Measurements from ENCODE around the gene CCN5.
"Not testable (repeated sequence)": the region's sequence is repeated elsewhere in the genome, so short reads cannot be mapped to it uniquely, and the experiment has no call there.

The CCN5 gene

DNA sequence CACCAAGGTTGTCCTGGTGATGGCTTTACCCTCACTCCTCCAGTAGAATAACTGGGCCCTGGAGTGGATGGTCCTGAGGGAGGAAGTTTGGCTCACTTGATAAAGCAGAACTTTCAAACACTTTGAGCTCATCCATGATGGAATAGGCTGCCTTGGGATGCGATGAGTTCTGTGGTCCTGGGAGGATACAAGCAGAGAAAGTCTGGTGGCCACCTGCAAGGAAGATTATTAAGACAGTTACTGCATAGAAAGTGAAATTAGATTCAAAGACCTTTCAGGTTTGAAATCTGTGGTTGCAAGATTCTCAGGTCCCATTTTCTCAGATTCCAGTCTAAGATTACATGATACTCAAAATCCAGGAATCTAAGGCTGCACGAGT, 19.9 kb upstream of the CCN5 start:
- Histone ChIP-seq H3K27me3 (ENCODE audit: insufficient read depth, poor library complexity, severe bottlenecking) (no peaks in the 10 kb centered on the region), H3K36me3 (ENCODE audit: low read depth) (no peaks in the 10 kb centered on the region), H3K27ac (ENCODE audit: poor library complexity, severe bottlenecking) (peak overlapping the region; percentile 77), H3K4me3 (ENCODE audit: severe bottlenecking) (no peak overlapping the region), H3K4me1 (ENCODE audit: insufficient read depth, poor library complexity, severe bottlenecking) (peaks cover 22% of the 10 kb centered on the region), H3K9me3 (ENCODE audit: severe bottlenecking) (peaks cover 4% of the 10 kb centered on the region)
- TF ChIP-seq, protein P1, sequence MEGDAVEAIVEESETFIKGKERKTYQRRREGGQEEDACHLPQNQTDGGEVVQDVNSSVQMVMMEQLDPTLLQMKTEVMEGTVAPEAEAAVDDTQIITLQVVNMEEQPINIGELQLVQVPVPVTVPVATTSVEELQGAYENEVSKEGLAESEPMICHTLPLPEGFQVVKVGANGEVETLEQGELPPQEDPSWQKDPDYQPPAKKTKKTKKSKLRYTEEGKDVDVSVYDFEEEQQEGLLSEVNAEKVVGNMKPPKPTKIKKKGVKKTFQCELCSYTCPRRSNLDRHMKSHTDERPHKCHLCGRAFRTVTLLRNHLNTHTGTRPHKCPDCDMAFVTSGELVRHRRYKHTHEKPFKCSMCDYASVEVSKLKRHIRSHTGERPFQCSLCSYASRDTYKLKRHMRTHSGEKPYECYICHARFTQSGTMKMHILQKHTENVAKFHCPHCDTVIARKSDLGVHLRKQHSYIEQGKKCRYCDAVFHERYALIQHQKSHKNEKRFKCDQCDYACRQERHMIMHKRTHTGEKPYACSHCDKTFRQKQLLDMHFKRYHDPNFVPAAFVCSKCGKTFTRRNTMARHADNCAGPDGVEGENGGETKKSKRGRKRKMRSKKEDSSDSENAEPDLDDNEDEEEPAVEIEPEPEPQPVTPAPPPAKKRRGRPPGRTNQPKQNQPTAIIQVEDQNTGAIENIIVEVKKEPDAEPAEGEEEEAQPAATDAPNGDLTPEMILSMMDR (IDR thresholded peaks at IDR 0.05; ENCODE audit: poor library complexity, severe bottlenecking), result no peak
- ATAC-seq (ENCODE audit: low read depth) (no peak), DNase-seq (ENCODE audit: low spot score) (peak; percentile 33)

DNA sequence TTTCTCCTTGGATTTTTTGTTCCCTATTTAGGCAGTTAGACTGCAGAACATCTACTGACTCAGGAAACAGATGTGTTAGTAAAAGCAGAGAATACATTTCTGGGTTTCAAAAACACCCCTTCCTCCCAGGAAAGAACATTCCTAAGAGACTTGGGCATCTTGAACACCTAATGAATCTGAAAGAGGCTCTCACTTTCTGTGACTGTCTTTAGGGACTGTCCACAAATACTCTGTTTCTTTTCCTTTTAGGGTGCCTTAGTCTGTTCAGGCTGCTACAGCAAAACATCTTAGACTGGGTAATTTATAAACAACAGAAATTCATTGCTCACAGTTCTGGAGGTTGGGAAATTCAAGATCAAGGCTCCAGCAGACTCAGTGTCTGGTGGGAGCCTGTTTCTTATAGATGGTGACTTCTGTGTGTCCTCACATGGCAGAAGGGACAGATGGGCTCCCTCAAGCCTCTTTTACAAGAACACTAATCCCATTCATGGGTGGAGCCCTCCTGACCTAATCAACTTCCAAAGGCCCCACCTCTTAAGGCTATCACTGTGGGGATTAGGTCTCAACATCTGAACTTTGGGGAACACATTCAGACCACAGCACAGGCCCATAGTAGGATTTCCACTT, 19.4 kb upstream of the CCN5 start:
- TF ChIP-seq, protein P1 (IDR thresholded peaks at IDR 0.05; ENCODE audit: poor library complexity, severe bottlenecking), result no peak
- no peaks in the 10 kb centered on the region for H3K36me3 ChIP-seq (ENCODE audit: low read depth)
- DNase-seq (ENCODE audit: low spot score), result no peak
- H3K4me3 ChIP-seq (ENCODE audit: severe bottlenecking), result no peak overlapping the region
- no peak for ATAC-seq (ENCODE audit: low read depth)
- peak overlapping the region; percentile 77 for H3K27ac ChIP-seq (ENCODE audit: poor library complexity, severe bottlenecking)
- H3K27me3 ChIP-seq (ENCODE audit: insufficient read depth, poor library complexity, severe bottlenecking), result no peaks in the 10 kb centered on the region
- H3K4me1 ChIP-seq (ENCODE audit: insufficient read depth, poor library complexity, severe bottlenecking), result peaks cover 22% of the 10 kb centered on the region
- peaks cover 4% of the 10 kb centered on the region for H3K9me3 ChIP-seq (ENCODE audit: severe bottlenecking)

DNA sequence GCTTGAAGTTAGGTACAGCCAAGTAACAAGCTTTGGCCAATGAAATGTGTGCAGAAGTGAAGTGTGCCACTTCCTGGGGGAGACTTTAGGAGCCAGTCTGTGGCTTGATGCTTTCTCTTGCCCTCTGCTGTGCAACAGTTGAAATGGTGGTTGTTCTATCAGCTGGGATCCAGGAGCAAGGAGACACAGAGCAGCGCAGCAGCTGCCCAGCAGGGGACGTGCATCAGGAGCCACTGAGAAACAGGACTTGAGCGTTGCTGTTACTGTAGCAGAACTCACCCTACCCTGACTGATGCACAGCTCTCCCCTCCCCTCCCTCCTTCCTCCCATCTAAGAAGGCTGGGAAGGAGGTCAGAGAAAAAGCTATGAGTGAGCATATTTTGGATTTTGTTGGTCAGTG, 18.9 kb upstream of the CCN5 start:
- DNase-seq (ENCODE audit: low spot score) (no peak), ATAC-seq (ENCODE audit: low read depth) (no peak)
- Histone ChIP-seq H3K36me3 (ENCODE audit: low read depth) (no peaks in the 10 kb centered on the region), H3K4me3 (ENCODE audit: severe bottlenecking) (no peak overlapping the region), H3K27ac (ENCODE audit: poor library complexity, severe bottlenecking) (peak overlapping the region; percentile 77), H3K9me3 (ENCODE audit: severe bottlenecking) (peaks cover 4% of the 10 kb centered on the region), H3K27me3 (ENCODE audit: insufficient read depth, poor library complexity, severe bottlenecking) (no peaks in the 10 kb centered on the region), H3K4me1 (ENCODE audit: insufficient read depth, poor library complexity, severe bottlenecking) (peaks cover 25% of the 10 kb centered on the region)
- TF ChIP-seq, protein P1 (IDR thresholded peaks at IDR 0.05; ENCODE audit: poor library complexity, severe bottlenecking), result peak; percentile 14

DNA sequence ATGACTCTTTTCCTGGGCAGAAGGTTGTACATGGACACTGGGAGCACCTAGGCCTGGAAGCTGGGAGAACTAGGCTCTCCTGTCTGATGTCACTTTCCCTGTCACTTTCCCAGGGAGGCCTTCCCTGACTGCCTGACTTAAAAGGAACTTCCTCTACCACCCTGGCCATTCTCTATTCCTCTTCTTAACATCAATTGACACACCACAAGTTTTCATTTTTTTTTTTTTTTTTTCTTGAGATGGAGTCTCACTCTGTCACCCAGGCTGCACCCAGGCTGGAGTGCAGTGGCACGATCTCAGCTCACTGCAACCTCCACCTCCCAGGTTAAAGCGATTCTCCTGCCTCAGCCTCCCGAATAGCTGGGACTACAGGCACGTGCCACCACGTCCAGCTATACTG, 18.1 kb upstream of the CCN5 start:
- H3K4me1 ChIP-seq (ENCODE audit: insufficient read depth, poor library complexity, severe bottlenecking), result peaks cover 31% of the 10 kb centered on the region
- H3K9me3 ChIP-seq (ENCODE audit: severe bottlenecking); H3K4me3 ChIP-seq (ENCODE audit: severe bottlenecking); H3K27me3 ChIP-seq (ENCODE audit: insufficient read depth, poor library complexity, severe bottlenecking); H3K36me3 ChIP-seq (ENCODE audit: low read depth); H3K27ac ChIP-seq (ENCODE audit: poor library complexity, severe bottlenecking); ATAC-seq (ENCODE audit: low read depth): not testable (repeated sequence)
- peak; percentile 25 for DNase-seq (ENCODE audit: low spot score)

DNA sequence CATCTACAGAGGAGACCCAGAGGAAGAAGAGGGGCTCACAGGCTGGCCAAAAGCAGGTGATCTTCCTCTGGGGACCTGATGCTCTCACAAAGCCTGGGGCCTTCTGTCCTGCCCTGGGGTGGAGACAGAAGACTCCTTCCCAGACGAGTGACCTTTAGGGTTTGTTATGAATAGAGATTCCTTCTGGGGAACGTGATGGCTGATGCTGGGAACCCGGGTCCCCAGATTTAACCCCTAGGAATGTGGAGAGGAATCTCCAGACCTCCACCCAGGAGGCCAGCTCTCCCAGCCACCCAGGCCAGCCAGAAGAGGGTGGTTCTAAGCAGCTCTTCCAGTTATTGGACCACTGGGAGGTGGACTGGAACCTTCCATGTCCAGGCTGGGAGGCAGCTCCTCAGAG, 16.8 kb upstream of the CCN5 start:
- H3K36me3 ChIP-seq (ENCODE audit: low read depth), result no peaks in the 10 kb centered on the region
- no peak overlapping the region for H3K4me3 ChIP-seq (ENCODE audit: severe bottlenecking)
- H3K27me3 ChIP-seq (ENCODE audit: insufficient read depth, poor library complexity, severe bottlenecking), result no peaks in the 10 kb centered on the region
- no peaks in the 10 kb centered on the region for H3K9me3 ChIP-seq (ENCODE audit: severe bottlenecking)
- DNase-seq (ENCODE audit: low spot score) (peak; percentile 68), ATAC-seq (ENCODE audit: low read depth) (no peak)
- peaks cover 21% of the 10 kb centered on the region for H3K4me1 ChIP-seq (ENCODE audit: insufficient read depth, poor library complexity, severe bottlenecking)
- TF ChIP-seq, protein P1 (IDR thresholded peaks at IDR 0.05; ENCODE audit: poor library complexity, severe bottlenecking), result no peak
- H3K27ac ChIP-seq (ENCODE audit: poor library complexity, severe bottlenecking), result no peak overlapping the region

All from RWPE2 (cell line).